Astrocyte of the spinal cord (primary cell): ENCODE results near the gene GLIS2.

Experiments used
- DNase-seq: peaks from one replicate; pipeline ENCODE4 v3.0.0; 2011; ENCODE audit warnings: low read depth, low spot score
- H3K4me3 ChIP-seq: 2 replicates; pipeline ENCODE4 v1.5.1; 2011; ENCODE audit warnings: low read depth, mild to moderate bottlenecking, low read length, moderate library complexity
- in situ Hi-C: cut with HindIII; loops from 2 replicates; pipeline ENCODE4 v1.10.0; 2017; ENCODE audit warnings: low sequenced_read_pairs
- TF ChIP-seq, protein P1 (sequence below): IDR thresholded peaks from 2 replicates; pipeline ENCODE4 v1.5.1; 2012; ENCODE audit warnings: low read depth, mild to moderate bottlenecking, low read length, inconsistent platforms

Gene GLIS2

DNA sequence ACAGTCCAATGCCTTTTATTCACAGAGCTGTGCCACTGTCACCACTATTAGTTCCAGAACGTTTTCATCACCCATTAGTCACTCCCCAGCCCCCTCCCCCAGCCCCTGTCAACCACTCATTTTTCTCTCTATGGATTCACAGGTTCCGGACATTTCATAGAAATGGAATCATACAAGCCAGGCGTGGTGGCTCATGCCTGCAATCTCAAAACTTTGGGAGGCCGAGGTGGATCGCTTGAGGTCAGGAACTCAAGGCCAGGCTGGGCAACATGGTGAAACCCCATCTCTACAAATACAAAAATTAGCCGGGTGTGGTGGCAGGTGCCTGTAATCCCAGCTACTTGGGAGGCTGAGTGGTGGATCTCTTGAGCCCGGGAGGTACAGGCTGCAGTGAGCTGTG is 36.0 kb downstream of the GLIS2 start:
- DNase-seq: no peak
- in situ Hi-C loops: no loop called here
- TF ChIP-seq, protein P1, sequence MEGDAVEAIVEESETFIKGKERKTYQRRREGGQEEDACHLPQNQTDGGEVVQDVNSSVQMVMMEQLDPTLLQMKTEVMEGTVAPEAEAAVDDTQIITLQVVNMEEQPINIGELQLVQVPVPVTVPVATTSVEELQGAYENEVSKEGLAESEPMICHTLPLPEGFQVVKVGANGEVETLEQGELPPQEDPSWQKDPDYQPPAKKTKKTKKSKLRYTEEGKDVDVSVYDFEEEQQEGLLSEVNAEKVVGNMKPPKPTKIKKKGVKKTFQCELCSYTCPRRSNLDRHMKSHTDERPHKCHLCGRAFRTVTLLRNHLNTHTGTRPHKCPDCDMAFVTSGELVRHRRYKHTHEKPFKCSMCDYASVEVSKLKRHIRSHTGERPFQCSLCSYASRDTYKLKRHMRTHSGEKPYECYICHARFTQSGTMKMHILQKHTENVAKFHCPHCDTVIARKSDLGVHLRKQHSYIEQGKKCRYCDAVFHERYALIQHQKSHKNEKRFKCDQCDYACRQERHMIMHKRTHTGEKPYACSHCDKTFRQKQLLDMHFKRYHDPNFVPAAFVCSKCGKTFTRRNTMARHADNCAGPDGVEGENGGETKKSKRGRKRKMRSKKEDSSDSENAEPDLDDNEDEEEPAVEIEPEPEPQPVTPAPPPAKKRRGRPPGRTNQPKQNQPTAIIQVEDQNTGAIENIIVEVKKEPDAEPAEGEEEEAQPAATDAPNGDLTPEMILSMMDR: no peak
- no peak overlapping the region for H3K4me3 ChIP-seq

- H3K4me3 ChIP-seq: no peak overlapping the region
- TF ChIP-seq, protein P1: no peak
- in situ Hi-C loops: no loop called here
- no peak for DNase-seq
These were observed 37.0 kb downstream of the GLIS2 start for GRCh38 chr16:4352843-4353242.

DNA sequence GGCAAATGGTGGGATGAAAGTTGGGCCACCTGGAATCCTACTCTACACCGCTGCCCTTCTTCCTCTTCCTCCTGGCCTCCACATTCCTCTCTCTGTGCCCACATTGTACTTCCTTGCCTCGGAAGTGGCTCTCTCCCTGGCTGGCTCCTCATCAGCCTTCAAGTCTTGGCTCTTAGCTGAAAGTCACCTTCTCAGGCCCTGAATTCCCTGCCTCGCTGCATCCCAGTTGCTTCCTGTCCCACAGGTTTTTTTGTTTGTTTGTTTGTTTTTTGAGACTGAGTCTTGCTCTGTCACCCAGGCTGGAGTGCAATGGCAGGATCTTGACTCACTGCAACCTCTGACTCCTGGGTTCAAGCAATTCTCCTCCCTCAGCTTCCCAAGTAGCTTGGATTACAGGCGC is 37.8 kb downstream of the GLIS2 start:
- no peak for DNase-seq
- H3K4me3 ChIP-seq: no peak overlapping the region
- in situ Hi-C loops: no loop called here
- TF ChIP-seq, protein P1: no peak

GRCh38 chr16:4354512-4355409 is 38.9 kb downstream of the GLIS2 start:
- H3K4me3 ChIP-seq: no peak overlapping the region
- in situ Hi-C loops: no loop called here
- TF ChIP-seq, protein P1: no peak
- no peak for DNase-seq

- H3K4me3 ChIP-seq: no peak overlapping the region
- DNase-seq: no peak
- in situ Hi-C loops: no loop called here
- TF ChIP-seq, protein P1: no peak
These were observed 41.0 kb downstream of the GLIS2 start for GRCh38 chr16:4356820-4357219.

DNA sequence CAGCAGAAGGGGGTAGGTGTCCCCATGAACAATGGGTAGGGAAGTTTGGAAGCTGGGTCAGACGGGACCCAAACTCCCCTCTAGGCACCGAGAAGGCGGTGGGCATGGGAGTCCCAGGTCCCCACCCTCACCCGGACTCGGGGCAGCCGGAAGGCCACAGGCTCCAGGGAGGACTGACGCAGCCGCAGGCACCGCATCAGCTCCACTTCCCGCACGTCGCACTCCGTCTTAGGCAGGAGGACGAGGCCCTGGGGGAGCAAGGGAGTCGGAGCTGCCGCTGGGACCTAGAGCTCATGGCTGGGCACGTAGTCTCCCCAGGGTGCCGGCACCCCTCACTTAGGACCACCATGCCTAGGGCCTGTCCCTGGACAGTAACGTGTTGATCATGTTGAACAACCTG is 42.4 kb downstream of the GLIS2 start:
- in situ Hi-C loops: no loop called here
- DNase-seq: no peak
- TF ChIP-seq, protein P1: no peak

More for the DNA sequence above, 42.4 kb downstream of the GLIS2 start:
- no peak overlapping the region for H3K4me3 ChIP-seq
